Activated naive CD4-positive, alpha-beta T cell treated with anti-CD3 and anti-CD28 coated beads, Interleukin-2, amount 10 ng/mL, durations not matched to agents 7 days and 5 days (primary cell): ENCODE data around the gene GDPD5.

Experiments used
- CTCF ChIA-PET: fragments of 350-600 bp; sonication (Branson Sonifier 250); formaldehyde crosslinking; loops from one replicate; lab custom pipeline; 2021; ENCODE audit warnings: antibody characterized with exemption; lab: Charles Lee
- DNase-seq: peaks from one replicate; pipeline ENCODE4 v3.0.0-alpha.2; 2020
- H3K27ac Mint-ChIP-seq: one replicate; pipeline ENCODE4 v1.8.0; 2021; ENCODE audit warnings: mild to moderate bottlenecking, moderate library complexity, mixed read lengths
- H3K27me3 Mint-ChIP-seq: one replicate; pipeline ENCODE4 v1.8.0; 2021; ENCODE audit warnings: mild to moderate bottlenecking, mixed read lengths
- H3K36me3 Mint-ChIP-seq: one replicate; pipeline ENCODE4 v1.8.0; 2021; ENCODE audit warnings: mixed read lengths
- H3K4me1 Mint-ChIP-seq: one replicate; pipeline ENCODE4 v1.8.0; 2021; ENCODE audit warnings: mixed read lengths
- H3K4me3 Mint-ChIP-seq: one replicate; pipeline ENCODE4 v1.8.0; 2021; ENCODE audit warnings: mild to moderate bottlenecking, moderate library complexity, mixed read lengths
- H3K9me3 Mint-ChIP-seq: one replicate; pipeline ENCODE4 v1.8.0; 2021; ENCODE audit warnings: mixed read lengths

GDPD5 gene

GRCh38 chr11:75563501-75563977, 37.8 kb upstream of the GDPD5 start:
- DNase-seq: no peak
- H3K36me3 Mint-ChIP-seq: peaks cover 4% of the 10 kb centered on the region
- peaks cover 8% of the 10 kb centered on the region for H3K27me3 Mint-ChIP-seq
- H3K9me3 Mint-ChIP-seq: no peaks in the 10 kb centered on the region
- peaks cover 42% of the 10 kb centered on the region for H3K4me1 Mint-ChIP-seq
- peak overlapping the region; percentile 98 for H3K4me3 Mint-ChIP-seq
- peak overlapping the region; percentile 93 for H3K27ac Mint-ChIP-seq
- CTCF ChIA-PET: no interaction called here

- H3K9me3 Mint-ChIP-seq: no peaks in the 10 kb centered on the region
- H3K27ac Mint-ChIP-seq: peak overlapping the region; percentile 93
- CTCF ChIA-PET: interaction anchor here (1.3 to 1.4 kb wide), 2 partner anchors 14 to 31 kb away, joined by 3 to 5 read pairs; no protein-coding TSS in a partner anchor
- H3K27me3 Mint-ChIP-seq: peaks cover 8% of the 10 kb centered on the region
- H3K4me3 Mint-ChIP-seq: peak overlapping the region; percentile 98
- no peak for DNase-seq
- peaks cover 2% of the 10 kb centered on the region for H3K36me3 Mint-ChIP-seq
- H3K4me1 Mint-ChIP-seq: peaks cover 42% of the 10 kb centered on the region
These were observed 37.2 kb upstream of the GDPD5 start for GRCh38 chr11:75562836-75563484.

GRCh38 chr11:75562048-75562835, 36.5 kb upstream of the GDPD5 start, which contains the start of gene SERPINH1:
Gene SERPINH1, plus strand, starts transcription at chr11:75562253. Its CDS starts 4,097 bp downstream, at chr11:75566350.
- peaks cover 42% of the 10 kb centered on the region for H3K4me1 Mint-ChIP-seq
- CTCF ChIA-PET: interaction anchor here (1.3 to 1.4 kb wide), 2 partner anchors 15 to 30 kb away, joined by 3 to 5 read pairs; no protein-coding TSS in a partner anchor
- H3K27ac Mint-ChIP-seq: peak within 1 kb of the TSS; percentile 93
- H3K4me3 Mint-ChIP-seq: peak within 1 kb of the TSS; percentile 98
- no peaks in the 10 kb centered on the region for H3K9me3 Mint-ChIP-seq
- DNase-seq: peak; percentile 80
- no peaks in the 10 kb centered on the region for H3K36me3 Mint-ChIP-seq
- peaks cover 14% of the 10 kb centered on the region for H3K27me3 Mint-ChIP-seq

GRCh38 chr11:75561426-75562047, 35.8 kb upstream of the GDPD5 start:
- DNase-seq: no peak
- Mint-ChIP-seq H3K4me3 (peak overlapping the region; percentile 98), H3K4me1 (peaks cover 42% of the 10 kb centered on the region), H3K27me3 (peaks cover 19% of the 10 kb centered on the region), H3K36me3 (no peaks in the 10 kb centered on the region), H3K27ac (peak overlapping the region; percentile 93), H3K9me3 (no peaks in the 10 kb centered on the region)
- CTCF ChIA-PET: interaction anchor here (1.3 to 1.4 kb wide), 2 partner anchors 15 to 30 kb away, joined by 3 to 5 read pairs; no protein-coding TSS in a partner anchor

GRCh38 chr11:75560644-75561043, 34.9 kb upstream of the GDPD5 start:
- Mint-ChIP-seq H3K27ac (no peak overlapping the region), H3K27me3 (peaks cover 19% of the 10 kb centered on the region), H3K36me3 (no peaks in the 10 kb centered on the region), H3K9me3 (no peaks in the 10 kb centered on the region), H3K4me3 (peak overlapping the region; percentile 98), H3K4me1 (peaks cover 38% of the 10 kb centered on the region)
- DNase-seq: no peak
- CTCF ChIA-PET: interaction anchor here (1.3 to 1.4 kb wide), 2 partner anchors 12 to 14 kb away, joined by 4 read pairs; no protein-coding TSS in a partner anchor

GRCh38 chr11:75558939-75559843, 33.5 kb upstream of the GDPD5 start:
- H3K27me3 Mint-ChIP-seq: peaks cover 19% of the 10 kb centered on the region
- CTCF ChIA-PET: interaction anchor here (0.6 to 1.4 kb wide), 5 partner anchors 11 to 312 kb away, joined by 3 to 5 read pairs (median 4); no protein-coding TSS in a partner anchor
- DNase-seq: no peak
- no peaks in the 10 kb centered on the region for H3K36me3 Mint-ChIP-seq
- no peaks in the 10 kb centered on the region for H3K9me3 Mint-ChIP-seq
- peaks cover 31% of the 10 kb centered on the region for H3K4me1 Mint-ChIP-seq
- H3K27ac Mint-ChIP-seq: no peak overlapping the region
- no peak overlapping the region for H3K4me3 Mint-ChIP-seq

GRCh38 chr11:75557666-75558494, 32.1 kb upstream of the GDPD5 start:
- CTCF ChIA-PET: interaction anchor here (1.4 kb wide), 1 partner anchor 9 kb away, joined by 5 read pairs; no protein-coding TSS in a partner anchor
- DNase-seq: no peak
- no peaks in the 10 kb centered on the region for H3K36me3 Mint-ChIP-seq
- H3K9me3 Mint-ChIP-seq: no peaks in the 10 kb centered on the region
- peaks cover 21% of the 10 kb centered on the region for H3K4me1 Mint-ChIP-seq
- H3K27me3 Mint-ChIP-seq: peaks cover 19% of the 10 kb centered on the region
- H3K4me3 Mint-ChIP-seq: no peak overlapping the region
- H3K27ac Mint-ChIP-seq: no peak overlapping the region

GRCh38 chr11:75556275-75556674, 30.5 kb upstream of the GDPD5 start:
- H3K9me3 Mint-ChIP-seq: no peaks in the 10 kb centered on the region
- no peak overlapping the region for H3K27ac Mint-ChIP-seq
- peaks cover 6% of the 10 kb centered on the region for H3K4me1 Mint-ChIP-seq
- H3K27me3 Mint-ChIP-seq: peaks cover 19% of the 10 kb centered on the region
- CTCF ChIA-PET: no interaction called here
- H3K36me3 Mint-ChIP-seq: no peaks in the 10 kb centered on the region
- H3K4me3 Mint-ChIP-seq: no peak overlapping the region
- DNase-seq: no peak

- CTCF ChIA-PET: no interaction called here
- peaks cover 19% of the 10 kb centered on the region for H3K27me3 Mint-ChIP-seq
- H3K4me1 Mint-ChIP-seq: no peaks in the 10 kb centered on the region
- no peak overlapping the region for H3K4me3 Mint-ChIP-seq
- H3K9me3 Mint-ChIP-seq: no peaks in the 10 kb centered on the region
- H3K36me3 Mint-ChIP-seq: no peaks in the 10 kb centered on the region
- H3K27ac Mint-ChIP-seq: no peak overlapping the region
- no peak for DNase-seq
These were observed 29.5 kb upstream of the GDPD5 start for GRCh38 chr11:75555079-75555811.

GRCh38 chr11:75554258-75555022, 28.7 kb upstream of the GDPD5 start:
- DNase-seq: no peak
- Mint-ChIP-seq H3K36me3 (no peaks in the 10 kb centered on the region), H3K4me3 (no peak overlapping the region), H3K27ac (no peak overlapping the region), H3K4me1 (no peaks in the 10 kb centered on the region), H3K27me3 (peaks cover 13% of the 10 kb centered on the region), H3K9me3 (no peaks in the 10 kb centered on the region)
- CTCF ChIA-PET: interaction anchor here (0.6 to 2.2 kb wide), 6 partner anchors 9 to 137 kb away, joined by 3 to 7 read pairs (median 4); no protein-coding TSS in a partner anchor

- peaks cover 2% of the 10 kb centered on the region for H3K4me1 Mint-ChIP-seq
- no peaks in the 10 kb centered on the region for H3K9me3 Mint-ChIP-seq
- H3K27me3 Mint-ChIP-seq: peaks cover 11% of the 10 kb centered on the region
- no peak for DNase-seq
- H3K36me3 Mint-ChIP-seq: no peaks in the 10 kb centered on the region
- no peak overlapping the region for H3K27ac Mint-ChIP-seq
- CTCF ChIA-PET: interaction anchor here (0.7 to 2.2 kb wide), 5 partner anchors 8 to 109 kb away, joined by 3 to 7 read pairs (median 4); no protein-coding TSS in a partner anchor
- no peak overlapping the region for H3K4me3 Mint-ChIP-seq
These were observed 28.1 kb upstream of the GDPD5 start for GRCh38 chr11:75553889-75554257.
